ENCODE measurements around the gene EHMT1.
"Not testable (repeated sequence)": the region's sequence is repeated elsewhere in the genome, so short reads cannot be mapped to it uniquely, and the experiment has no call there.

The EHMT1 gene

DNA sequence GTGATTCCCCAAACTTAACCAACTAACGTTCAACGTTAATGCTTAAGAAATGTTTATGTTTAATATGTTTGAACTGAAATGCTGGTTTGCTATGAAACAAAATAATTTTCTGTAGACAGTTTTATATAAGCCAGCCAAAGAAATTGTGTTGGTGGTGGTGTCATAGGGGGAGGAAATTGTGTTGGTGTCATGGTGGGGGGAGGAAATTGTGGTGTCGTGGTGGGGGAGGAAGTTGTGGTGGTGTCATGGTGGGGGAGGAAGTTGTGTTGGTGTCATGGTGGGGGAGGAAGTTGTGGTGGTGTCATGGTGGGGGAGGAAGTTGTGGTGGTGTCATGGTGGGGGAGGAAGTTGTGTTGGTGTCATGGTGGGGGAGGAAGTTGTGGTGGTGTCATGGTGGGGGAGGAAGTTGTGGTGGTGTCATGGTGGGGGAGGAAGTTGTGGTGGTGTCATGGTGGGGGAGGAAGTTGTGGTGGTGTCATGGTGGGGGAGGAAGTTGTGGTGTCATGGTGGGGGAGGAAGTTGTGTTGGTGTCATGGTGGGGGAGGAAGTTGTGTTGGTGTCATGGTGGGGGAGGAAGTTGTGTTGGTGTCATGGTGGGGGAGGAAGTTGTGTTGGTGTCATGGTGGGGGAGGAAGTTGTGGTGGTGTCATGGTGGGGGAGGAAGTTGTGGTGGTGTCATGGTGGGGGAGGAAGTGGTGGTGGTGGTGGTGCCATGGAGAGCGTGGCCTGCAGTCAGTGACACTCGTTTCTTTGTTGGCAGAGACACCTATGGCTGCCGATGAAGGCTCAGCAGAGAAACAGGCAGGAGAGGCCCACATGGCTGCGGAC, 97.3 kb downstream of the EHMT1 start:
- DNase-seq (ENCODE audit: low read depth in 2 of 2, low spot score in 1 of 2) = not testable (repeated sequence)

DNA sequence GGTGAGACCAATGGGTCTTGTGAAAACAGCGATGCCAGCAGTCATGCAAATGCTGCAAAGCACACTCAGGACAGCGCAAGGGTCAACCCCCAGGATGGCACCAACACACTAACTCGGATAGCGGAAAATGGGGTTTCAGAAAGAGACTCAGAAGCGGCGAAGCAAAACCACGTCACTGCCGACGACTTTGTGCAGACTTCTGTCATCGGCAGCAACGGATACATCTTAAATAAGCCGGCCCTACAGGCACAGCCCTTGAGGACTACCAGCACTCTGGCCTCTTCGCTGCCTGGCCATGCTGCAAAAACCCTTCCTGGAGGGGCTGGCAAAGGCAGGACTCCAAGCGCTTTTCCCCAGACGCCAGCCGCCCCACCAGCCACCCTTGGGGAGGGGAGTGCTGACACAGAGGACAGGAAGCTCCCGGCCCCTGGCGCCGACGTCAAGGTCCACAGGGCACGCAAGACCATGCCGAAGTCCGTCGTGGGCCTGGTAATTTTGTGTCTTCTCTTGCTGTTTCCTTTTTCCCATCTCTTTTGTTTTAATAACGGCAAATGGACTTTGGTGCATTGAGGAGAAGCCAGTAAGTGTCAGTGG, 98.0 kb downstream of the EHMT1 start:
- DNase-seq (ENCODE audit: low read depth in 2 of 2, low spot score in 1 of 2) = no peak

DNA sequence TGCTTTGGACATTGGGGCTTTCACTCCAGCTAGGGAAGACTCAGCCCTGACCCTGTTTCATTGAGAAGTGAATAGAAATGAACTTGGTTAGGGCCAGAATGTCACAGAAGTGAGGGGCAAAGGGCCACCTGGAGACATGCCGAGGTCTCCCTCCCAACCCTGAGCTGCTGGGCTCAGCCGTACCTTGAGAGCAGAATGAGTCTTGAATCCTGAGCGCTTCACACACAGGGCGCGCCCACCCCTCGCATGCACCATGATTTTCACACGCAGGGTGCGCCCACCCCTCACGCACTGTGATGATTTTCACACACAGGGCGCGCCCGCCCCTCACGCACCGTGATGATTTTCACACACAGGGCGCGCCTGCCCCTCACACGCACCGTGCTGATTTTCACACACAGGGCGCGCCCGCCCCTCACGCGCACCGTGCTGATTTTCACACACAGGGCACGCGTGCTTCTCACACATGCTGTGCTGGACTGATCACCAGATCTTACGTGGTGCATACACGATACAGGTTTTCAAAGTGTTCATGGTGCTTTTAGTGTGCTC, 99.0 kb downstream of the EHMT1 start:
- DNase-seq (ENCODE audit: low read depth in 2 of 2, low spot score in 1 of 2) = no peak

DNA sequence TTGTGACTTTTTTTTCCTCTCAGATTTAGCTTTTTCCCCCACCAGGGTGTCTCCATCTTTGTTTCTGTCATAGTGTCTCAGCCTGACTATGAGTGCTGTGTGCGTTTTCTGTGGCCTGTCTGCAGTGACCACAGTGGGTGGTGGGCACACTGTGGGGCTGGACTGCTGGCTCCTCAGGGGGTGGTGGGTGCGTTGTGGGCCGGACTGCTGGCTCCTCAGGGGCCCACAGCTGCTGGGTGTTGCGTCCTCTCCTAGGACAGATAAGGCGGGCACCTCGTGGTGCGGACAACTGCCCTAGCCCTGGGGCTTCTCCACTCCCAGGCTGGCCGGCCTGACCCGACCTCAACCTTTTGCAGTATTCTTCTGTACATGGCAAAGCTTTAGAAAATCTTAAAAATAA, 100.4 kb downstream of the EHMT1 start:
- no peak for DNase-seq (ENCODE audit: low read depth in 2 of 2, low spot score in 1 of 2)

DNA sequence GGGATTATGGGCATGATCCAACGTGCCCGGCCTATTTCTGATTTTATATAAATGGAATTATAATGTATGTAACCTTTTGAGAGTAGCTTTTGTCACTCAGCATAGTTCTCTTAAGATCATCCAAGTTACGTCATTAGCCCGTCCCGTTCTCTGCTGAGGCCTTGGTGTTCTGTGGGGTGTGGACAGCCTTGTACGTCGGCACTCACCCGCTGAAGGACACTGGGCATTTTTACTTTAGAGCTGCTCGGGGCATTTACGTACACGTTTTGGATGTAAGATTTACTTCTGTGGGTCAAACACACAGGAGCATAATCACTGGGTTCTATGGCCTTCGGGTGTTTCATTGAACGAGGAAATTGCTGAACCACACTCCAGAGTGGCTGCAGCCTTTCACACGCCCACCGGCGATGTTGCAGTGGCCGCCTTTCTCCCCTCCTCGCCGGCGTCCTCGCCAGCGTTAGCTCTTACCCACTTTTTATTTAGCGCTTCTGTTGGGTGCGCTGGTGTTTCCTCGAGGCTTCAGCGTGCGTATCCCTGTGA, 101.8 kb downstream of the EHMT1 start:
- no peak for DNase-seq (ENCODE audit: low read depth in 2 of 2, low spot score in 1 of 2)

DNA sequence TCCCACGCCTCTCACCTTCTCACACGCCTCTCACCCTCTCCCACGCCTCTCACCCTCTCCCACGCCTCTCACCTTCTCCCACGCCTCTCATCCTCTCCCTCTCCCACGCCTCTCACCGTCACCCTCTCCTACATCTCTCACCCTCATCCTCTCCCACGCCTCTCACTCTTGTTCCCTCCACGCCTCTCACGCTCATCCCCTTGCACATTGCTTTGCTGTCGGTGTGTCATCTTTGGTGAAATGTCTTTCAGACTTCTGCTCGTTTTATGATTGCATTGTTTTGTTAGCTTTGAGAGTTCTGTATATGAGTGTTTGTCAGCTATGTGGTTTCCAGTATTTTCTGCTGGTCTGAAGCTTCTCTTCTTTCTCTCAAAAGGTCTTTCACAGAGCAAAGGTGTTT, 102.7 kb downstream of the EHMT1 start:
- no peak for DNase-seq (ENCODE audit: low read depth in 2 of 2, low spot score in 1 of 2)

DNA sequence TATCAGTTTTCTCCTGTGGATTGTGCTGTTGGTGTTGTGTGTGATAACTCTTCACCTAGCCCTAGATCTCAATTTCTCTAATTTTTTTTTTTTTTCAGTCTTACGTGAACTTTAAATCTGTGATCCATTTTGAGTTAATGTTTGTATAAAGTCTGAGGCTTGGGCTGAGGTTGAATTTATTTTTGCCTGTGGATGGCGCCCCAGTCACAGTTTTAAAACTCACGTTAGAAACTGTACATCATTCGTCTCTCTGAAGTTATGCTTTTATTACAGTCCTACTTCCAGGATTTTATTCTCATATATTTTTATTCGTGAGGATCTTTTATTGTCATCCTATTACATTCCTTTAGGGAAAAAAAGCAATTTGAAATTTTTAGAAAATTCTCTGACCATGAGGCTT, 103.1 kb downstream of the EHMT1 start:
- DNase-seq (ENCODE audit: low read depth in 2 of 2, low spot score in 1 of 2) = no peak

DNA sequence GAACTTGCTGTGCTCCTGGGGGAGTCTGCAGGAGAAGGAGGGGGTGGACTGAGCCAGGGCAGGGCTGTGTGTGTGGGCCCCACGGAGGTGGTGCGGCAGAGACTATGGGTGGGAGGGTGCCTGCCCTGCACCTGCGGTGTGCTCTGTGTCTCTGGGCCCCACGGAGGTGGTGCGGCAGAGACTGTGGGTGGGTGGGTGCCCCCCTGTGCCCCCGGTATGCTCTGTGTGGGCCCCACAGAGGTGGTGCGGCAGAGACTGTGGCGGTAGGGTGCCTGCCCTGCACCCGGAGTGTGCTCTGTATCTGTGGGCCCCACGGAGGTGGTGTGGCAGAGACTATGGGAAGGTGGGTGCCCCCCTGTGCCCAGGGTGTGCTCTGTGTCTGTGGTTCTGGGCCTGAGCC, 103.7 kb downstream of the EHMT1 start:
- no peak for DNase-seq (ENCODE audit: low read depth in 2 of 2, low spot score in 1 of 2)

DNA sequence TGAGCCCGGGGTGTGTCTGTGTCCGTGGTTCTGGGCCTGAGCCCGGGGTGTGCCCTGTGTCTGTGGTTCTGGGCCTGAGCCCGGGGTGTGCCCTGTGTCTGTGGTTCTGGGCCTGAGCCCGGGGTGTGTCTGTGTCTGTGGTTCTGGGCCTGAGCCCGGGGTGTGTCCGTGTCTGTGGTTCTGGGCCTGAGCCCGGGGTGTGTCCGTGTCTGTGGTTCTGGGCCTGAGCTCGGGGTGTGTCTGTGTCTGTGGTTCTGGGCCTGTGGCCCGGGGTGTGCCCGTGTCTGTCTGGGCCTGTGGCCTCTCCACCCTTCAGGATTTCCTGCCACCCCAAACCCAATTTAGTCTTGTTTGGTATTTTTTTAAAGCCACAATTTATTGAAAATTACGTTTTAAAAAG, 104.6 kb downstream of the EHMT1 start:
- not testable (repeated sequence) for DNase-seq (ENCODE audit: low read depth in 2 of 2, low spot score in 1 of 2)

DNA sequence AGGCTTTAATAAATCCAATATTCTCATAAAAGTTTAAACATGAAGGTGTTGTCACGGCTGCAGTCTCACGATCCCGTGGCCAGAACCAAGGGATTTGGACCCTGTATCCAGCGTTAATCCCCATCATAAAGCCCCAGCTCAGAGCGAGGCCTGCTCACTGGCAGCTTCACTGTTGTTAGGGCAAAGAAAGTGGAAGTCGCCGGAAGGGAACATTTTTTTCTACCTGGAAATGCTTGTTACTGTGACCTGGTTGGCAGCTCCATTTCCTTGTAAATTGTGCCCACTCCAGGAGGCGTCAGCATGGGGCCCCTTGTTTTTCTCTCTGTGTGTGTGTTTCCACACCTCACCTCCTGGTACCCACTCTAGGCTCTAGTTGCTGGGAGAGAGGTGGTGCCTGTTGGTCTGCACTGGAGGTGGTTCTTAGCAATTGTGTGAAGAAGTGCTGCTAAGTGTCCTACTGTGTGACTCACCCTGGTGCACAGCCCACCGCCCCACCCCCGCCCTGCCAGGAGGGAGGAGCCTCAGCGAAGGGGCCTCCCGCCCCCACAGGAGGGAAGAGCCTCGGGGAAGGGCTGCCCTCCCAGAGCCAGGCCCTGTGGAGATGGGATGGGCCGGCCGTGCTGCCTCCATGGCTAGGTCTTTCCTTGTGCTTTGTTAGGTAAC, 105.1 kb downstream of the EHMT1 start:
- no peak for DNase-seq (ENCODE audit: low read depth in 2 of 2, low spot score in 1 of 2)

DNA sequence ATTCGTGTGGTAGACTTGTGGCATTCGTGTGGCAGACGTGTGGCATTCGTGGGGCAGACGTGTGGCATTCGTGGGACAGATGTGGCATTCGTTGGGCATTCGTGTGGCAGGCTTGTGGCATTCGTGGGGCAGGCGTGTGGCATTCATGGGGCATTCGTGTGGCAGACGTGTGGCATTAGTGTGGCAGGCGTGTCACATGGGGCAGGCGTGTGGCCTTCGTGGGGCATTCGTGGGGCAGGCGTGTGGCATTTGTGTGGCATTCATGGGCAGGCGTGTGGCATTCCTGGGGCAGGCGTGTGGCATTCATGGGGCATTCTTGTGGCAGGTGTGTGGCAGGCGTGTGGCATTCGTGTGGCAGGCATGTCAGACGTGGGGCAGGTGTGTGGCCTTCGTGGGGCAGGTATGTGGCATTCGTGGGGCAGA, 106.0 kb downstream of the EHMT1 start:
- no peak for DNase-seq (ENCODE audit: low read depth in 2 of 2, low spot score in 1 of 2)

DNA sequence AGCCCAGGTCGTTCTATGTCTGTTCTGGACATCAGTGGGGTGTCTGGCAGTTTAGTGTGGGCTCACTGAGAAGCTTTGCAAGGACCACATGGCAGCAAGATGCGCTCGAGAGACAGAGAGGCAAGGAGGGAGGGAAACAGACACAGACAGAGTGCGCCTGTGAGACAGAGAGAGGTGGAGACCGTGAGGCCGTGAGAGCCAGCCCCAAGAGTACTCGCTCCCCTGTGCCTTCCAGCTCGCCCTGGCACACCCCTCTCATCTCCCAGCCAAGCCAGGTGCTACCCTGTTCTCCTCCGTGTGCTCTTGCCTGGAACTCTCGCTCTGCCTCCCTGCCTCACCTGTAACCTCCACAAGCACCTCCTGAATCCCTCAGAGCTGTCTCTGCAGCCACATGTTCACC, 106.8 kb downstream of the EHMT1 start:
- no peak for DNase-seq (ENCODE audit: low read depth in 2 of 2, low spot score in 1 of 2)

DNA sequence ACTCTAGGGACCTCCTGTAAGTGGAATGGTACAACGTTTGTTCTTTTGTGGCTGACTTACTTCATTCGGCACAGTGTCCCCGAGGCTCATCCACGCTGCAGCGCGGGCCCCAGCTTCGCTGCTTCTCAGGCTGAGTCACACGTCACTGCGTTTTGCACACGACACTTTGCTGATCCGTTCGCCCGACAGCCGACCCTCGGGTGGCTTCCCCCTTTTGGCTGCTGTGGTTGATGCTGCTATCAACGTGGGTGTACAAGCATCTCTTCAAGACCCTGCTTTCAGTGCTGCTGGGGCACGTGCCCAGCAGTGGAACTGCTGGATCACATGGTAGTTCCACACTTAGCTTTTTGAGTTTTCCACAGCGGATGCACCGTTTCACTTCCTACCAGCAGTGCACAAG, 107.5 kb downstream of the EHMT1 start:
- DNase-seq (ENCODE audit: low read depth in 2 of 2, low spot score in 1 of 2) = not testable (repeated sequence)

DNA sequence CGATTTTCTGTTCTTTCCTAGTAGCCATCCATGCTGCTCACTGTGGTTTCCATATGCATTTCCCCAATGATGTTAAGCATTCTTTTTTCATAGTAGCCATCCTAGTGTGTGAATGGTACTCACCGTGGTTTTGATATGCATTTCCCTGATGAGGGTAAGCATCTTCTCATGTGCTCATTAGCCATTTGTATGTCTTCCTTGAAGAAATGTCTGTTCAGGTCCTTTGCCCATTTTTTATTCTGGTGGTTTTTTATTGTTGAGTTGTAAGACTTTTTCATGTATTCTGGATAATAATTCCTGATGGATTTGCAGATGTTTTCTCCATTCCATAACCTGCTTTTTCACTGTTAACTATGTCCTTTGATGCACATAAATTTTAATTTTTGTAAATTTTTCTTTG, 108.0 kb downstream of the EHMT1 start:
- no peak for DNase-seq (ENCODE audit: low read depth in 2 of 2, low spot score in 1 of 2)

DNA sequence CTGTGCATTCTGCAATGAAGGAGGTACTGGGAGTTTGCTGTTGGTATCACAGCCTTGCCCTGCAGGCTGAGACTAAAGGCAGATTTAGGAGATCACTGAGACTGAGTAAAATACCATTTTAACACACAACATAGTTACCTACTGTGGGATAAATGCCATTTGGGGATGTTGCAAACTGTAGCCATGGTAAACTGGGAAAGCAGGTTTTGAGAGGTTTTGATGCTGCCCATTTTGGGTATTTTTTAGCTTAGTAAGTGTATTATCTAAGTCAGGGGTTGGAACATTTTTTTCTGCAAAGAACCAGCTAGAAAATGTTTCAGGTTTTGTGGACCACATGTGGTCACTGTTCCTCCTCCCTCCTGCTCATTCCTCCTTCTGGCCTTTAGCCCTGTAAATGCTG, 108.9 kb downstream of the EHMT1 start:
- no peak for DNase-seq (ENCODE audit: low read depth in 2 of 2, low spot score in 1 of 2)

DNA sequence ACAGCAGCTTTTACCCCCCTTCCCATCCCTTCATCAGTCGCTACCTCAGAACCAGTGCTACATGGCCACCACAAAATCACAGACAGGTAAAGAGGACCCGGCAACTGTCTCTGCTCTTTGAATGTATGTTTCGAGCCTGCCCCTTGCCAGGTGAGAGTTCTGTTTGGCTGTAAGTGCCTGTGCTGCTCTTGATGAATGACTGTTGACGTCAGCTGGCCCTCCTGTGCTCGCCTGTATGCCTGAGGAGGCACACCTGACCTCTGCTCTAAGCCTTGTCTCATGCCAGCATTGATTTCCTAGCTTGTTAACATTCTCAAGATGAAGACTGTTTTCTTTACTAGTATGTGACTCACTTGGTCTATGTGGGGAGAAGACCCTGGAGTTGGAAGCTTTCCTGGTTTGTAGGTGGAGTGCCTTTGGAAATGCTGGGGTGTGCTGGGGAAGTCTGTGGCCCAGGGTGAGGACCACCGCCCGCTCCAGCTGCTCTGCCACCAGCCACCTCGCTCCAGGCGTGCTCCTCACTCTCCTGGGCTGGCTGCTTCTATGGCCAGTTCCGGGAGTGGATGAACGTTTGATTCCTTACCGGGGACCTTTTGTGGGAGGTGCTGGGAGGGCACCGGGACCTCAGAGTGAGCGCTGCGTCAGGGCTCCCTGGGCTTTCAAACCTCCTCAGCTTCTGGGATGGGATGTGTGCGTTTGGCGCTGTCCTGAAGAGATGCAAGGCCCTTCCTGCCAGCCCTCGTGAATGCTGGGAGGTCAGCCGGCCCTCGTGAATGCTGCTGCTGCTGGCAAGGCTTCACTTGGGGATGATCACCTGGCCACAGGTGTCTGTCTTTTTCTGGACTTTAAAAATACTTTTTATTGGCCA, 109.9 kb downstream of the EHMT1 start:
- no peak for DNase-seq (ENCODE audit: low read depth in 2 of 2, low spot score in 1 of 2)

DNA sequence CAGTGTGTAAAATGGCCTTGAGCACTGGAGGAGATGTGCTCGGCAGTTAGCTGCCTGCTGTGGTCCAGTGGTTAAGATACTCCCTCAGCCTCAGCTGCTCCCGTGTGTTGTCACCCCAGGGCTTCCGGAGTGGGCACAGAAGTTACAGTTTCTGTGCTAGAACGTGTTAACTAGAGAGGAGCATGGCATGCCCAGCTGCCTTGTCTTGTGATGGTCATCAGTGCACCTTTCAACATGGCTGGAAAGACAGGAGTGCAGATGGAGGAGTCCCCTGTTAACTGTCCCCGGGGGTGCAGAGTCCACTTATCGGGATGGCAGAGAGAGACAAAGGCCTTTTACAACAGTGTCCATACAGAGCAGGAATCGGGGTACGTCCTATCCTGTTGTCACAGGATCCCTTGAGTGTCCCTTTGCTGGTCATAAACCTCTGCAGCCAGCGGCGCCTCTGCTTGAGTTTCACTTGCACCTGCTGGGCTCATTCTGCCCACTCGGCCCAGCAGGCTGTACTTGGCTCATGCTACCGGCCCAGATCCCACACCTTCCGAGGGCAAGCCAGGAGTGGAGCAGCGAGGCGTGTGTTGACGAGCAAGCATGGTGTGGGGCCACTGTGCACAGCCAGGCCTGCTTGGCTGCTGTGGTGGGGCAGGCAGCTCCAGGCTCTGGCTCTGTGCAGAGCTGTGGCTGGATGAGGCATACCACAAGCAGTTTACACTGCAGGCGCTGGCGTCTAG, 112.6 kb downstream of the EHMT1 start:
- no peak for DNase-seq (ENCODE audit: low read depth in 2 of 2, low spot score in 1 of 2)

DNA sequence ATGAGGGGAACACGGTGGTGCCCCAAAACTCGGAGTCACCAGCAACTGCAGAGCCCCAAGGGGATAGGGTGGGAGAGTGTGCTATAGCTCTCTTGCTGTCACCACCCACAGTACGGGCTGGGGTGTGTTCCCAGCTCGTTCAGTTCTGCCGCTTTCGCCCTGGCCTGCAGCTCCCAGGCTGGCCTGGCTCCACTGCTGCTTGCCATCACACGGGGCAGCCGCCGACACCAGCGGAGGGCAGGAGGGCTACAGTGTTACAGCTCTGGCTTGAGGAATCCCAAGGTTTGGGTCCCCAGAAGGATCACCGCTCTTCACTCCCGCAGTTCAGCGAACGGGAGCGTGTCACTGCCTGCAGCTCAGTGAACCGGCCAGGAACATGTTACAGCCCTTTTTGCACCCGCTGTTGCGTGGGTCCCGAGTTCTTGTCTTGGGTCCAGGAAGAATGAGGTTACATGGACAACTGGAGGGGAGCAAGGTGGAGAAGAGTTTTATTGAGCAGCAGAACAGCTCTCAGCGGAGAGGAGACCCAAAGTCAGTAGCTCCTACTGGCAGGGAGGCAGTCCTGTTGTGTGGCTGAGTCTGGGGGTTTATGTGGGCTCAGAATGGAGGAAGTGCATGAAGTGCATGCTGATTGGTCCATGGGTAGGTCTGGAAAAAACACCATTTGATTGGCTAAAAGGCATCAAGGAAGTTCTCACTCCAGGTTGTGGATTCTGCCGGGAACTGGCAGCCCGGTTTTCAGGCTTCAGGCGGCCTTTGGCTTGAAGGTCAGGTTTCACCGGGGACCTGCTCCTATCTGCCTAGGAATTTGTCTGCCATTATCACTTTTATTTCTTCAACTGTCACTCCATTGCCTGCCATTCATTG, 113.4 kb downstream of the EHMT1 start:
- no peak for DNase-seq (ENCODE audit: low read depth in 2 of 2, low spot score in 1 of 2)

DNA sequence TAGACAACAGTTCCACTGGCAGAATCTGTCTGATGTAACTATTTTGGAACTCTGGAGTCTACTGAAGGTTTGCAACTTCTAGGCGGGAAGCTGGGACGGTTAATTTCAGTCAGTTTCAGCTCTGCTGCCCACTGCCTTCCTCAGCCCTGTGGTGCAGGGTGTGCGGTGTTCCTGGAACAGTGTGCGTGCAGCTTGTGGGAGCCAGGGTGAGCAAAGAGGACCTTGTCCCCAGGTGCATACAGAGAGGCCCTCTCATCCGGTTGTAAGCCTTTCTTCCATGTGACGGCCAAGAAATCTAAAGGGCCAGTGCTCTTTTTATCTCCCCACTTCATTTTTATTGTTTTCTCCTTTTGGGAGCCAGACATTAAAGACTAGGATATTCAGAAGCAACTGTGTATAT, 114.6 kb downstream of the EHMT1 start:
- no peak for DNase-seq (ENCODE audit: low read depth in 2 of 2, low spot score in 1 of 2)

All from stimulated activated CD8-positive, alpha-beta memory T cell treated with anti-CD3 and anti-CD28 coated beads, Interleukin-4, amount 100 ng/mL, for 1 hour (primary cell).